PFSK-1 (cell line): Measurements from ENCODE around the gene ERC2.

Experiments used
- FOXP2 ChIP-seq: optimal IDR thresholded peaks from 2 replicates; pipeline ENCODE3; 2011; ENCODE audit warnings: borderline replicate concordance, control low read depth, inconsistent platforms; ENCODE audit not compliant: insufficient read depth; ENCODE audit errors: extremely low read length, extremely low read depth
- POLR2AphosphoS5 ChIP-seq: IDR thresholded peaks from 2 replicates; pipeline ENCODE4 v1.6.1; 2012; ENCODE audit warnings: low read depth, mild to moderate bottlenecking, control low read depth, low read length, moderate library complexity
- REST ChIP-seq, 2 experiments: IDR thresholded peaks; 2 replicates each; pipeline versions ENCODE4 v1.6.1 to v1.8.0; 2011 to 2012; ENCODE audit warnings: low read depth in 2 of 2, low read length in 2 of 2, control low read depth in 1 of 2, inconsistent platforms in 1 of 2, mild to moderate bottlenecking in 1 of 2, moderate library complexity in 1 of 2; ENCODE audit not compliant: insufficient read depth in 1 of 2
- SIN3A ChIP-seq: IDR thresholded peaks from 2 replicates; pipeline ENCODE4 v1.6.1; 2012; ENCODE audit warnings: mild to moderate bottlenecking, low read length, moderate library complexity, borderline replicate concordance; ENCODE audit not compliant: insufficient read depth
- TAF1 ChIP-seq: IDR thresholded peaks from 2 replicates; pipeline ENCODE4 v1.6.1; 2012; ENCODE audit warnings: low read length, control low read depth, borderline replicate concordance; ENCODE audit not compliant: insufficient read depth

ERC2 gene

GRCh38 chr3:55816794-55817576 lies 651.3 kb downstream of the ERC2 start:
- TF ChIP-seq SIN3A (no peak), TAF1 (no peak), REST (IDR thresholded peaks at IDR 0.05; ENCODE audit: insufficient read depth in 1 of 2, low read depth in 2 of 2, low read length in 2 of 2) (no peak), POLR2AphosphoS5 (no peak), FOXP2 (no peak)

- TF ChIP-seq TAF1 (no peak), SIN3A (no peak), REST (IDR thresholded peaks at IDR 0.05; ENCODE audit: insufficient read depth in 1 of 2, low read depth in 2 of 2, low read length in 2 of 2) (no peak), POLR2AphosphoS5 (no peak), FOXP2 (no peak)
Observed at GRCh38 chr3:55815262-55815661, 653.0 kb downstream of the ERC2 start.

GRCh38 chr3:55813268-55814097 lies 654.8 kb downstream of the ERC2 start:
- TF ChIP-seq POLR2AphosphoS5 = no peak
- no peak for TF ChIP-seq FOXP2
- TF ChIP-seq SIN3A = no peak
- no peak for TF ChIP-seq TAF1
- no peak for TF ChIP-seq REST (IDR thresholded peaks at IDR 0.05; ENCODE audit: insufficient read depth in 1 of 2, low read depth in 2 of 2, low read length in 2 of 2)

GRCh38 chr3:55812394-55813013 lies 655.8 kb downstream of the ERC2 start:
- no peak for TF ChIP-seq POLR2AphosphoS5
- no peak for TF ChIP-seq REST (IDR thresholded peaks at IDR 0.05; ENCODE audit: insufficient read depth in 1 of 2, low read depth in 2 of 2, low read length in 2 of 2)
- no peak for TF ChIP-seq TAF1
- TF ChIP-seq SIN3A = no peak
- no peak for TF ChIP-seq FOXP2
